HG02840 (cell line): Measurements from ENCODE around the gene JPT1.

Experiments used
- ATAC-seq: cut with Tn5 transposase; IDR thresholded peaks from one replicate; pipeline ENCODE4 v1.9.1; 2021; ENCODE audit warnings: mild to moderate bottlenecking, moderate library complexity, moderate number of reproducible peaks; ENCODE audit not compliant: unreplicated experiment, low FRiP score

JPT1 gene

GRCh38 chr17:75109407-75110233, 44.7 kb downstream of the JPT1 start, which contains the start of gene ARMC7:
Gene ARMC7, plus strand, starts transcription at chr17:75109969. Its CDS starts 320 bp downstream, at chr17:75110289.
- peak; percentile 59 for ATAC-seq

GRCh38 chr17:75109046-75109406, 45.3 kb downstream of the JPT1 start:
- ATAC-seq, result no peak

GRCh38 chr17:75108193-75108592, 46.1 kb downstream of the JPT1 start:
- no peak for ATAC-seq

GRCh38 chr17:75105126-75106080, 48.9 kb downstream of the JPT1 start:
- ATAC-seq, result no peak

- ATAC-seq, result no peak
Observed at GRCh38 chr17:75103601-75104554, 50.4 kb downstream of the JPT1 start.

GRCh38 chr17:75102385-75102821, 51.9 kb downstream of the JPT1 start:
- no peak for ATAC-seq

- ATAC-seq, result no peak
Observed at GRCh38 chr17:75099881-75100595, 54.3 kb downstream of the JPT1 start.

GRCh38 chr17:75098861-75099260, 55.5 kb downstream of the JPT1 start:
- no peak for ATAC-seq

- no peak for ATAC-seq
Observed at GRCh38 chr17:75097865-75098264, 56.4 kb downstream of the JPT1 start.

- no peak for ATAC-seq
Observed at GRCh38 chr17:75096082-75096625, 58.2 kb downstream of the JPT1 start.

- no peak for ATAC-seq
Observed at GRCh38 chr17:75094871-75095399, 59.4 kb downstream of the JPT1 start.

GRCh38 chr17:75093548-75094158, 60.7 kb downstream of the JPT1 start:
- no peak for ATAC-seq

GRCh38 chr17:75091855-75092327, 62.4 kb downstream of the JPT1 start:
- ATAC-seq, result no peak

GRCh38 chr17:75090871-75091854, 63.1 kb downstream of the JPT1 start:
- no peak for ATAC-seq

- no peak for ATAC-seq
Observed at GRCh38 chr17:75088465-75089417, 65.6 kb downstream of the JPT1 start.
